GM12875 (cell line): ENCODE results near the gene GEMIN2.
A peak's percentile ranks its signal among the peaks of the same experiment; 100 is the strongest.
"Not testable (repeated sequence)": the region's sequence is repeated elsewhere in the genome, so short reads cannot be mapped to it uniquely, and the experiment has no call there.

Experiments
- H3K4me3 ChIP-seq: one replicate; pipeline ENCODE4 v1.5.1; 2011; ENCODE audit warnings: low read depth, low read length, control low read depth
- CTCF ChIP-seq: IDR thresholded peaks from 2 replicates; pipeline ENCODE4 v1.5.1; 2011; ENCODE audit warnings: low read depth, mild to moderate bottlenecking, control low read depth, inconsistent platforms, low read length, moderate library complexity, borderline replicate concordance; ENCODE audit not compliant: insufficient read depth

GEMIN2 gene

GRCh38 chr14:39114073-39114838 is at the start of gene GEMIN2:
GEMIN2 (plus strand) TSS chr14:39114323; CDS start chr14:39114339, 16 bp downstream.
- no peak for TF ChIP-seq CTCF
- peak within 1 kb of the TSS; percentile 55 for H3K4me3 ChIP-seq

GRCh38 chr14:39069169-39069805 is 44.8 kb upstream of the GEMIN2 start:
- not testable (repeated sequence) for H3K4me3 ChIP-seq

GRCh38 chr14:39069923-39070322 is 44.2 kb upstream of the GEMIN2 start:
- no peak for TF ChIP-seq CTCF
- no peak overlapping the region for H3K4me3 ChIP-seq

- H3K4me3 ChIP-seq = no peak overlapping the region
- TF ChIP-seq CTCF = no peak
These were observed 43.0 kb upstream of the GEMIN2 start for GRCh38 chr14:39071096-39071495.

GRCh38 chr14:39080886-39081285 is 33.2 kb upstream of the GEMIN2 start:
- no peak for TF ChIP-seq CTCF
- H3K4me3 ChIP-seq = no peak overlapping the region

GRCh38 chr14:39083127-39083526 is 31.0 kb upstream of the GEMIN2 start:
- no peak overlapping the region for H3K4me3 ChIP-seq

GRCh38 chr14:39085933-39086332 is 28.2 kb upstream of the GEMIN2 start:
- no peak for TF ChIP-seq CTCF
- no peak overlapping the region for H3K4me3 ChIP-seq

More at GRCh38 chr14:39083127-39083526, 31.0 kb upstream of the GEMIN2 start:
- no peak for TF ChIP-seq CTCF
